ENCODE results near the gene KLK15. TPM values are rescaled to one million over a fixed set of nuclear protein-coding genes. Genes with fewer than 3 reads are reported as not detected.
A peak's percentile ranks its signal among the peaks of the same experiment; 100 is the strongest.

KLK15 gene, protein sequence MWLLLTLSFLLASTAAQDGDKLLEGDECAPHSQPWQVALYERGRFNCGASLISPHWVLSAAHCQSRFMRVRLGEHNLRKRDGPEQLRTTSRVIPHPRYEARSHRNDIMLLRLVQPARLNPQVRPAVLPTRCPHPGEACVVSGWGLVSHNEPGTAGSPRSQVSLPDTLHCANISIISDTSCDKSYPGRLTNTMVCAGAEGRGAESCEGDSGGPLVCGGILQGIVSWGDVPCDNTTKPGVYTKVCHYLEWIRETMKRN
- not detected in 2 replicates for total RNA-seq
- long read RNA-seq = 0 reads

DNA sequence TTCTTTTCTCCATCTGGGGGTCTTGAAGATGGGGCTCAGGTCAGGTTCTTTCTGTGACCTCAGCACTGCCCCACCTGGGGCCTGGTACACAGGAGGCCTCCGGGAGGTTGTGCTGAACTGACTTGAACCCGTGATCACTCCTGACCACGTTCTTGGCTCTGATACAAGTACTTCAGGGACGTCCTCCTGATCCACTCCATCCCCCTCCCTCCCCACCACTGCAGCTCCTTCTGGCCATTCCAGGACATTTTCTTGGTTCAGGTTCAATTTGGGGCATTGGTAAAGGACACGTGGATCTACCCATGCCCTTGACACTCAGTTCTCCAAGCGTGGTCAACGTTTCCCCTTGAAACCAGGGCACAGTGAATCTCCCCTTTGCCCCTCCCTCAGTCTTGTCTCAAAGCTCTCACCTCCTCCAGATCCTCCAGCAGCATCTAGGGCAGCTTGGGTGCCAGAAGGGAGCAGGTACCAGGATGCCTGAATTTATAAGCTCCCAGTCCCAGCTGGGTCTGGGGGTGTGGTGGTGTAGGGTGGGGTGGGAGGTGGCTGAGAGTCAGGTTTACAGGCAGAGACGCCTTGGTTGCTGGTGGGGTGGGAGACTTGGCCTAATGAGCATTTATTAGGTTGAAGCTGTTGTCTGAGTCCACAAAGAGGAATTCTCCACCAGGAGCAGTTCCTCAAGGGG lies at the start of gene KLK15:
KLK15 (minus strand) TSS at position 458 of the 685 bp plus-strand sequence. CDS start 2,082 bp downstream, outside the sequence.
- TF ChIP-seq CTCF (IDR thresholded peaks at IDR 0.05; ENCODE audit: unreplicated experiment) = no peak
- peaks cover 5% of the 10 kb centered on the region for H3K4me1 Mint-ChIP-seq (ENCODE audit: low read depth)
- no peaks in the 10 kb centered on the region for H3K9me3 Mint-ChIP-seq (ENCODE audit: low read depth)
- H3K27me3 Mint-ChIP-seq = peaks cover 47% of the 10 kb centered on the region
- H3K4me3 Mint-ChIP-seq (ENCODE audit: low read depth) = peak within 1 kb of the TSS; percentile 21
- no peaks in the 10 kb centered on the region for H3K36me3 Mint-ChIP-seq (ENCODE audit: insufficient read depth)
- H3K27ac Mint-ChIP-seq = no peak within 1 kb of the TSS
- no peak for DNase-seq (ENCODE audit: low spot score, unreplicated experiment)

DNA sequence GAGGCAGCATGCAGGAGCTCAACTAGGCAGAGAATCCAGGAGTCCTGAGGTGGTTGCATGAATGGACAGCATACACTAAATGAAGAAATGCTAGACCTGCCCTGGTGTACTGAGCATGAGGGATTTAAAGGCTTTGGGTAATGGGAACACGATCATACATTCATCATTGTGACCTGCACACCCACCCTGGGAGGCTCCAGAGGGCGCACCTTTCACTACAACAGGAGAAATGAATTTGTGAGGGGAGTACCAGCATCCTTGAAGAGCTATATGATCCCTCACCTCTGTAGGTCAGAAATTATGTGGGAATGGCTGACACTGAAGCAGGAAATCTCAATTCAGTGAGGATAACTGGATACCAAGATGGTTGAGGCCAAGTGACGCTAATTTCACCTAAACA lies 48.8 kb upstream of the KLK15 start:
- TF ChIP-seq CTCF (IDR thresholded peaks at IDR 0.05; ENCODE audit: unreplicated experiment) = no peak
- Mint-ChIP-seq H3K36me3 (ENCODE audit: insufficient read depth) (no peaks in the 10 kb centered on the region), H3K4me3 (ENCODE audit: low read depth) (no peak overlapping the region), H3K27me3 (peaks cover 76% of the 10 kb centered on the region), H3K4me1 (ENCODE audit: low read depth) (peaks cover 3% of the 10 kb centered on the region), H3K27ac (no peak overlapping the region), H3K9me3 (ENCODE audit: low read depth) (no peaks in the 10 kb centered on the region)
- DNase-seq (ENCODE audit: low spot score, unreplicated experiment) = no peak

- Mint-ChIP-seq H3K4me1 (ENCODE audit: low read depth) (peaks cover 3% of the 10 kb centered on the region), H3K36me3 (ENCODE audit: insufficient read depth) (no peaks in the 10 kb centered on the region), H3K9me3 (ENCODE audit: low read depth) (no peaks in the 10 kb centered on the region), H3K27me3 (peaks cover 58% of the 10 kb centered on the region), H3K27ac (no peak overlapping the region), H3K4me3 (ENCODE audit: low read depth) (no peak overlapping the region)
- DNase-seq (ENCODE audit: low spot score, unreplicated experiment) = no peak
- TF ChIP-seq CTCF (IDR thresholded peaks at IDR 0.05; ENCODE audit: unreplicated experiment) = no peak
These were observed 46.9 kb upstream of the KLK15 start for GRCh38 chr19:50880241-50880640.

GRCh38 chr19:50878851-50879250 lies 45.5 kb upstream of the KLK15 start:
- Mint-ChIP-seq H3K4me1 (ENCODE audit: low read depth) (peaks cover 3% of the 10 kb centered on the region), H3K36me3 (ENCODE audit: insufficient read depth) (no peaks in the 10 kb centered on the region), H3K4me3 (ENCODE audit: low read depth) (no peak overlapping the region), H3K27me3 (peaks cover 46% of the 10 kb centered on the region), H3K27ac (no peak overlapping the region), H3K9me3 (ENCODE audit: low read depth) (no peaks in the 10 kb centered on the region)
- no peak for DNase-seq (ENCODE audit: low spot score, unreplicated experiment)
- no peak for TF ChIP-seq CTCF (IDR thresholded peaks at IDR 0.05; ENCODE audit: unreplicated experiment)

GRCh38 chr19:50877338-50877737 lies 44.0 kb upstream of the KLK15 start:
- DNase-seq (ENCODE audit: low spot score, unreplicated experiment) = no peak
- H3K4me1 Mint-ChIP-seq (ENCODE audit: low read depth) = peaks cover 3% of the 10 kb centered on the region
- no peaks in the 10 kb centered on the region for H3K9me3 Mint-ChIP-seq (ENCODE audit: low read depth)
- no peak overlapping the region for H3K27ac Mint-ChIP-seq
- peaks cover 40% of the 10 kb centered on the region for H3K27me3 Mint-ChIP-seq
- no peaks in the 10 kb centered on the region for H3K36me3 Mint-ChIP-seq (ENCODE audit: insufficient read depth)
- H3K4me3 Mint-ChIP-seq (ENCODE audit: low read depth) = no peak overlapping the region
- no peak for TF ChIP-seq CTCF (IDR thresholded peaks at IDR 0.05; ENCODE audit: unreplicated experiment)
